WTC11 (cell line): ENCODE measurements around the gene FURIN. TPM values are rescaled to one million over a fixed set of nuclear protein-coding genes. Genes with fewer than 3 reads are reported as not detected.

Source experiments
- ATAC-seq: fragments of 200-7000 bp; cut with Tn5 transposase; 2 replicates; pipeline ENCODE4 v1.10.0; 2021; ENCODE audit warnings: mild to moderate bottlenecking, moderate library complexity
- CTCF ChIA-PET: fragments of 300-600 bp; sonication (Branson Sonifier 250); formaldehyde crosslinking; loops from one replicate; lab custom pipeline; 2021; ENCODE audit warnings: antibody characterized with exemption; lab: Charles Lee
- POLR2A ChIA-PET: fragments of 350-600 bp; sonication (Branson Sonifier 250); formaldehyde crosslinking; loops from one replicate; lab custom pipeline; 2021; ENCODE audit warnings: antibody characterized with exemption; lab: Charles Lee
- DNase-seq: peaks from one replicate; pipeline ENCODE4 v3.0.0; 2021; ENCODE audit warnings: low spot score
- H3K27ac Mint-ChIP-seq: 2 replicates; pipeline ENCODE4 v1.8.0; 2021; ENCODE audit warnings: mixed read lengths
- H3K27me3 Mint-ChIP-seq: 2 replicates; pipeline ENCODE4 v1.8.0; 2021; ENCODE audit warnings: low read depth, mild to moderate bottlenecking, moderate library complexity, mixed read lengths
- H3K36me3 Mint-ChIP-seq: 2 replicates; pipeline ENCODE4 v1.8.0; 2021; ENCODE audit warnings: mixed read lengths
- H3K4me1 Mint-ChIP-seq: 2 replicates; pipeline ENCODE4 v1.8.0; 2022; ENCODE audit warnings: mixed read lengths
- H3K4me3 Mint-ChIP-seq: 2 replicates; pipeline ENCODE4 v1.8.0; 2021; ENCODE audit warnings: mild to moderate bottlenecking, moderate library complexity, mixed read lengths
- H3K9me3 Mint-ChIP-seq: 2 replicates; pipeline ENCODE4 v1.8.0; 2021; ENCODE audit warnings: mixed read lengths
- ARID4B ChIP-seq: sonication (generic); formaldehyde crosslinking; IDR thresholded peaks from 2 replicates; pipeline ENCODE4 v1.8.0; 2023; ENCODE audit warnings: missing genetic modification reagents, mild to moderate bottlenecking, borderline replicate concordance
- E2F5 ChIP-seq: sonication (generic); formaldehyde crosslinking; IDR thresholded peaks from 2 replicates; pipeline ENCODE4 v1.8.1; 2022; ENCODE audit warnings: mild to moderate bottlenecking, moderate library complexity, missing genetic modification reagents
- ELF4 ChIP-seq: sonication (generic); formaldehyde crosslinking; IDR thresholded peaks from 2 replicates; pipeline ENCODE4 v1.8.1; 2022; ENCODE audit warnings: low read depth, mild to moderate bottlenecking, moderate library complexity, missing genetic modification reagents
- ETV6 ChIP-seq: sonication (generic); formaldehyde crosslinking; IDR thresholded peaks from 2 replicates; pipeline ENCODE4 v1.8.1; 2022; ENCODE audit warnings: mild to moderate bottlenecking, missing genetic modification reagents
- FOXK1 ChIP-seq: sonication (generic); formaldehyde crosslinking; IDR thresholded peaks from 2 replicates; pipeline ENCODE4 v1.8.0; 2022; ENCODE audit warnings: mild to moderate bottlenecking, moderate library complexity, missing genetic modification reagents
- IRF2 ChIP-seq: sonication (generic); formaldehyde crosslinking; IDR thresholded peaks from 2 replicates; pipeline ENCODE4 v1.8.0; 2022; ENCODE audit warnings: low read depth, missing genetic modification reagents, borderline replicate concordance
- NFE2L1 ChIP-seq: sonication (generic); formaldehyde crosslinking; IDR thresholded peaks from 2 replicates; pipeline ENCODE4 v1.8.1; 2023; ENCODE audit warnings: missing genetic modification reagents
- NFYB ChIP-seq: sonication (generic); formaldehyde crosslinking; conservative IDR thresholded peaks from 2 replicates; pipeline ENCODE4 v1.8.0; 2022; ENCODE audit warnings: low read depth, missing genetic modification reagents
- TCF7 ChIP-seq: sonication (generic); formaldehyde crosslinking; IDR thresholded peaks from 2 replicates; pipeline ENCODE4 v1.8.0; 2022; ENCODE audit warnings: mild to moderate bottlenecking, low read depth, missing genetic modification reagents, moderate library complexity
- ZNF138 ChIP-seq: sonication (generic); formaldehyde crosslinking; conservative IDR thresholded peaks from 2 replicates; pipeline ENCODE4 v1.8.1; 2022; ENCODE audit warnings: mild to moderate bottlenecking, moderate library complexity, missing genetic modification reagents
- ZNF263 ChIP-seq: sonication (generic); formaldehyde crosslinking; IDR thresholded peaks from 2 replicates; pipeline ENCODE4 v1.8.1; 2022; ENCODE audit warnings: low read depth, mild to moderate bottlenecking, moderate library complexity, missing genetic modification reagents
- ZNF317 ChIP-seq: sonication (generic); formaldehyde crosslinking; IDR thresholded peaks from 2 replicates; pipeline ENCODE4 v1.8.1; 2023; ENCODE audit warnings: low read depth, mild to moderate bottlenecking, moderate library complexity, missing genetic modification reagents, borderline replicate concordance
- ZNF425 ChIP-seq: fragments of 250-450 bp; sonication (Bioruptor Pico); conservative IDR thresholded peaks from 2 replicates; pipeline ENCODE4 v1.9.0; 2021; ENCODE audit warnings: mild to moderate bottlenecking
- ZNF512 ChIP-seq: sonication (generic); formaldehyde crosslinking; IDR thresholded peaks from 2 replicates; pipeline ENCODE4 v1.8.1; 2022; ENCODE audit warnings: missing genetic modification reagents, borderline replicate concordance
- ZSCAN18 ChIP-seq: fragments of 250-450 bp; sonication (Bioruptor Pico); IDR thresholded peaks from 2 replicates; pipeline ENCODE4 v2.1.2; 2022; ENCODE audit warnings: mild to moderate bottlenecking, moderate library complexity
- total RNA-seq: library from RNA; stranded (reverse); gene quantifications from 3 replicates; pipeline ENCODE4 v1.2.3, GENCODE V29; 2021
- TF ChIP-seq, protein P1 (sequence below): sonication (generic); formaldehyde crosslinking; IDR thresholded peaks from 2 replicates; pipeline ENCODE4 v1.8.1; 2023; ENCODE audit warnings: mild to moderate bottlenecking, missing genetic modification reagents
- TF ChIP-seq, protein P2 (sequence below): sonication (generic); formaldehyde crosslinking; IDR thresholded peaks from 2 replicates; pipeline ENCODE4 v1.8.0; 2023; ENCODE audit warnings: missing genetic modification reagents

Gene FURIN
- total RNA-seq, 1 experiment from 2014 or later = 46.3 TPM

DNA sequence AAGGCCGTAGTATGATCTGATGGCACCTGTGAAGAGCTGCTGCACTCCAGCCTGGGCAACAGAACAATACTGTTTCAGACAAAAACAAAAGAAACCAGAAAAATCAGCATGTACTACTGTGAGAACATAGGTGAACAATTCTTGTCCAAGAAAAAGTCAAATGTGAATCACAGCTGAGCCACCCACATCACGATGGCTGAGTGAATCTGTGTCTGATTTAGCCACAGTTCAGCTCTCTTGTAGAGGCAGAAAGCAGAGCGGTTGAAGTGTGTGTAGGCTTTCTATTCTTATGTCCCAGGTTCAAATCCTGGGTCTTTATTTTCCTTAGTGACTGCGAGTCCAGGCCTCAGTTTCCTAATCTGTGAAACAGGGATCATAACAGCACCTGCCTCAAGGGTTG, 4.4 kb upstream of the FURIN start (continued):
- no peak for TF ChIP-seq ELF4 (CRISPR knock-in tag)
- TF ChIP-seq TCF7 = no peak
- TF ChIP-seq E2F5 (CRISPR knock-in tag) = no peak
- TF ChIP-seq FOXK1 (CRISPR knock-in tag) = no peak
- no peak for TF ChIP-seq ZNF138
- TF ChIP-seq, all 79 proteins: peak for 0

DNA sequence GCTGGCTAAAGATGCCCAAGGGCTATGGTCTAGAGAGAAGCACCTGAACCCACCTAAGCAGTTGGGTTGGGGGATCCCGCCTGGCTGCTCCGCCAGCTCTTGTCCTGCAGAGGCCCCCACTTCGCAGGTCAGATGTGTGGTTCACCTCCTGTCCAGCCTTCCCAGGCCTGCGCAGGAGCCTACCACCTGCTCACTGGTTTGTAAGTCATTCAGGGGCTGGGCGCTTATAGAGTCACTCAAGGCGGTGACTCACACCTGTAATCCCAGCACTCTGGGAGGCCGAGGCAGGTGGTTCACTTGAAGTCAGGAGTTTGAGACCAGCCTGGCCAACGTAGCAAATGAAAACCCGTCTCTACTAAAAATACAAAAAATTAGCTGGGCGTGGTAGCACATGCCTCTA, 3.9 kb upstream of the FURIN start:
- Mint-ChIP-seq H3K4me1 (peaks cover 27% of the 10 kb centered on the region), H3K36me3 (no peaks in the 10 kb centered on the region)
- CTCF ChIA-PET = interaction anchor here (0.9 to 1.4 kb wide), 5 partner anchors 20 to 217 kb away, joined by 3 to 6 read pairs (median 3); partner anchors contain the start of genes FES and HDDC3
- TF ChIP-seq ZNF425 (CRISPR knock-in tag) (no peak), NFYB (CRISPR knock-in tag) (no peak), ZNF512 (CRISPR knock-in tag) (no peak), ETV6 (CRISPR knock-in tag) (no peak), E2F5 (CRISPR knock-in tag) (no peak), ZNF263 (CRISPR knock-in tag) (no peak), ZSCAN18 (no peak), ZNF317 (CRISPR knock-in tag) (no peak), ARID4B (CRISPR knock-in tag) (no peak), IRF2 (CRISPR knock-in tag) (no peak), NFE2L1 (CRISPR knock-in tag) (no peak)
- TF ChIP-seq, protein P1, sequence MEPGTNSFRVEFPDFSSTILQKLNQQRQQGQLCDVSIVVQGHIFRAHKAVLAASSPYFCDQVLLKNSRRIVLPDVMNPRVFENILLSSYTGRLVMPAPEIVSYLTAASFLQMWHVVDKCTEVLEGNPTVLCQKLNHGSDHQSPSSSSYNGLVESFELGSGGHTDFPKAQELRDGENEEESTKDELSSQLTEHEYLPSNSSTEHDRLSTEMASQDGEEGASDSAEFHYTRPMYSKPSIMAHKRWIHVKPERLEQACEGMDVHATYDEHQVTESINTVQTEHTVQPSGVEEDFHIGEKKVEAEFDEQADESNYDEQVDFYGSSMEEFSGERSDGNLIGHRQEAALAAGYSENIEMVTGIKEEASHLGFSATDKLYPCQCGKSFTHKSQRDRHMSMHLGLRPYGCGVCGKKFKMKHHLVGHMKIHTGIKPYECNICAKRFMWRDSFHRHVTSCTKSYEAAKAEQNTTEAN (CRISPR knock-in tag) = no peak
- TF ChIP-seq, protein P2, sequence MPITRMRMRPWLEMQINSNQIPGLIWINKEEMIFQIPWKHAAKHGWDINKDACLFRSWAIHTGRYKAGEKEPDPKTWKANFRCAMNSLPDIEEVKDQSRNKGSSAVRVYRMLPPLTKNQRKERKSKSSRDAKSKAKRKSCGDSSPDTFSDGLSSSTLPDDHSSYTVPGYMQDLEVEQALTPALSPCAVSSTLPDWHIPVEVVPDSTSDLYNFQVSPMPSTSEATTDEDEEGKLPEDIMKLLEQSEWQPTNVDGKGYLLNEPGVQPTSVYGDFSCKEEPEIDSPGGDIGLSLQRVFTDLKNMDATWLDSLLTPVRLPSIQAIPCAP (CRISPR knock-in tag) = no peak
- TF ChIP-seq, all 79 proteins: peak for 0
- DNase-seq (no peak), ATAC-seq (peak; percentile 49)
- Mint-ChIP-seq H3K9me3 (no peaks in the 10 kb centered on the region), H3K4me3 (no peak overlapping the region), H3K27me3 (no peaks in the 10 kb centered on the region; the same call in 1 of the 2 replicates), H3K27ac (no peak overlapping the region)
- POLR2A ChIA-PET = no interaction called here
